UCSD-AML1 (cell line): Measurements from ENCODE around the gene DNMT1.
"Not testable (repeated sequence)": the region's sequence is repeated elsewhere in the genome, so short reads cannot be mapped to it uniquely, and the experiment has no call there.

Experiments used
- DNase-seq: peaks from one replicate; lab custom pipeline; 2025; ENCODE audit not compliant: unreplicated experiment; lab: John Stamatoyannopoulos, UW

DNMT1 gene

GRCh38 chr19:10184636-10185035 is 10.1 kb downstream of the DNMT1 start:
- DNase-seq: no peak

- DNase-seq: no peak
These were observed 10.8 kb downstream of the DNMT1 start for GRCh38 chr19:10183926-10184325.

GRCh38 chr19:10182847-10183246 is 11.9 kb downstream of the DNMT1 start:
- DNase-seq: no peak

GRCh38 chr19:10182076-10182475 is 12.7 kb downstream of the DNMT1 start:
- DNase-seq: no peak

GRCh38 chr19:10180459-10180858 is 14.3 kb downstream of the DNMT1 start:
- no peak for DNase-seq

GRCh38 chr19:10180024-10180423 is 14.7 kb downstream of the DNMT1 start:
- DNase-seq: not testable (repeated sequence)

- DNase-seq: no peak
These were observed 21.2 kb downstream of the DNMT1 start for GRCh38 chr19:10173527-10173926.

- DNase-seq: no peak
These were observed 26.3 kb downstream of the DNMT1 start for GRCh38 chr19:10168386-10168948.

- DNase-seq: no peak
These were observed 27.3 kb downstream of the DNMT1 start for GRCh38 chr19:10167459-10167858.

- not testable (repeated sequence) for DNase-seq
These were observed 28.3 kb downstream of the DNMT1 start for GRCh38 chr19:10166501-10166900.

GRCh38 chr19:10166046-10166445 is 28.7 kb downstream of the DNMT1 start:
- DNase-seq: no peak

- no peak for DNase-seq
These were observed 31.2 kb downstream of the DNMT1 start for GRCh38 chr19:10163536-10163935.

GRCh38 chr19:10159610-10160009 is 35.1 kb downstream of the DNMT1 start:
- DNase-seq: no peak

- no peak for DNase-seq
These were observed 36.3 kb downstream of the DNMT1 start for GRCh38 chr19:10158485-10158884.

GRCh38 chr19:10158071-10158470 is 36.7 kb downstream of the DNMT1 start:
- DNase-seq: no peak

- no peak for DNase-seq
These were observed 38.9 kb downstream of the DNMT1 start for GRCh38 chr19:10155839-10156238.

GRCh38 chr19:10152100-10152499 is 42.7 kb downstream of the DNMT1 start:
- no peak for DNase-seq

- DNase-seq: no peak
These were observed 43.2 kb downstream of the DNMT1 start for GRCh38 chr19:10151521-10151920.

- DNase-seq: no peak
These were observed 45.3 kb downstream of the DNMT1 start for GRCh38 chr19:10149427-10149826.

GRCh38 chr19:10146142-10146541 is 48.6 kb downstream of the DNMT1 start:
- no peak for DNase-seq

- no peak for DNase-seq
These were observed 49.7 kb downstream of the DNMT1 start for GRCh38 chr19:10145031-10145430.

GRCh38 chr19:10144361-10144760 is 50.4 kb downstream of the DNMT1 start:
- DNase-seq: no peak

GRCh38 chr19:10143681-10144080 is 51.1 kb downstream of the DNMT1 start:
- no peak for DNase-seq
